GM23338 (cell line): Measurements from ENCODE around the gene KAZN.

Experiments
- CREB1 ChIP-seq: fragments of 250-450 bp; sonication (Bioruptor Pico); IDR thresholded peaks from 2 replicates; pipeline ENCODE4 v1.5.0; 2020; ENCODE audit warnings: low read depth, mild to moderate bottlenecking, moderate library complexity
- EZH2 ChIP-seq: fragments of 200-600 bp; sonication (generic); IDR thresholded peaks from one replicate; pipeline ENCODE4 v1.8.0; 2017; ENCODE audit warnings: antibody characterized with exemption, mild to moderate bottlenecking, low read depth; ENCODE audit not compliant: unreplicated experiment
- EZH2phosphoT487 ChIP-seq: fragments of 200-600 bp; sonication (generic); IDR thresholded peaks from one replicate; pipeline ENCODE4 v1.8.1; 2018; ENCODE audit warnings: antibody characterized with exemption; ENCODE audit not compliant: unreplicated experiment
- JUNB ChIP-seq: IDR thresholded peaks from one replicate; pipeline ENCODE4 v1.6.1; 2016; ENCODE audit warnings: antibody characterized with exemption; ENCODE audit not compliant: unreplicated experiment
- NANOG ChIP-seq: IDR thresholded peaks from 2 replicates; pipeline ENCODE4 v1.6.1; 2016; ENCODE audit warnings: antibody characterized with exemption, borderline replicate concordance
- POLR2AphosphoS5 ChIP-seq: IDR thresholded peaks from 2 replicates; pipeline ENCODE4 v1.6.1; 2016; ENCODE audit warnings: antibody characterized with exemption, low read depth
- STAT1 ChIP-seq: IDR thresholded peaks from one replicate; pipeline ENCODE4 v1.6.1; 2016; ENCODE audit warnings: antibody characterized with exemption; ENCODE audit not compliant: unreplicated experiment
- ZNF114 ChIP-seq: fragments of 250-450 bp; sonication (Bioruptor Pico); IDR thresholded peaks from 2 replicates; pipeline ENCODE4 v1.5.0; 2020; ENCODE audit warnings: mild to moderate bottlenecking, moderate library complexity
- TF ChIP-seq, protein P1 (sequence below), 2 experiments: fragments of 200-600 bp in 1 of 2; sonication (generic) in 1 of 2; conservative IDR thresholded peaks; 2 replicates each; pipeline versions ENCODE4 v1.5.1 to v1.6.1; 2016 to 2017; ENCODE audit warnings: antibody characterized with exemption in 2 of 2, low read depth in 2 of 2, mild to moderate bottlenecking in 2 of 2, moderate library complexity in 1 of 2
- TF ChIP-seq, protein P2 (sequence below): IDR thresholded peaks from one replicate; pipeline ENCODE4 v1.6.1; 2018; ENCODE audit warnings: antibody characterized with exemption; ENCODE audit not compliant: unreplicated experiment
- TF ChIP-seq, protein P3 (sequence below): IDR thresholded peaks from 2 replicates; pipeline ENCODE4 v1.6.1; 2016; ENCODE audit warnings: antibody characterized with exemption
- TF ChIP-seq, protein P4 (sequence below): fragments of 250-450 bp; sonication (Bioruptor Pico); IDR thresholded peaks from 2 replicates; pipeline ENCODE4 v1.5.0; 2020; ENCODE audit warnings: mild to moderate bottlenecking, moderate library complexity

DNA sequence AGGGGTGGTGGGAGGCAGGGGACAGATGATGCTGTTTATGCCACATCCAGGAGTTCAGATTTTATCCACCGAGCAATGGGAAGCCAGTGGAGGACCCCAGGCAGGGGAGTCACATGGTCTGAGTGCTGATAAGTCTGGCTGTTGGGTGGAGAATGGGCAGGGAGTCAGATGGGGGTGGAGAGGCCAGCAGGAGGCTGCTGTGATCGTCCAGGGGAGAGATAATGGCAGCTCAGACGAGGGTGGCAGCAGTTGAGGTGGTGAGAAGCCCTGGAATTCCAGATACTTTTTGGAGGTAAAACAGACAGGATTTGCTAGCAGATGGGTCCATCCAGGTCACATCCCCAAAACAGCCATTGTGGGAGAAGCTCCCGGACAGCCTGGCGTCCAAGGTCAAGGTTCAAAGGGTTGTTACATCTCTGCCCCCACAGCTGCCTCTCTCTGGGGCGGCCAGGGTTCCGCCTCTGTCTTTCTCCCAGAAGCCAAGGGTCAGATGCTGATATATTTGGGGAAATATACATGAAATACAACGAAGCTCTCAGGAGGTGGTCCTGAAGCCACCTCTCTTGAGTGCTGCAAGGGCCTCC is 303.0 kb downstream of the KAZN start:
- TF ChIP-seq CREB1 (no peak), EZH2 (no peak), JUNB (no peak), POLR2AphosphoS5 (no peak), STAT1 (no peak), NANOG (no peak), ZNF114 (no peak), EZH2phosphoT487 (no peak)
- TF ChIP-seq, protein P1, sequence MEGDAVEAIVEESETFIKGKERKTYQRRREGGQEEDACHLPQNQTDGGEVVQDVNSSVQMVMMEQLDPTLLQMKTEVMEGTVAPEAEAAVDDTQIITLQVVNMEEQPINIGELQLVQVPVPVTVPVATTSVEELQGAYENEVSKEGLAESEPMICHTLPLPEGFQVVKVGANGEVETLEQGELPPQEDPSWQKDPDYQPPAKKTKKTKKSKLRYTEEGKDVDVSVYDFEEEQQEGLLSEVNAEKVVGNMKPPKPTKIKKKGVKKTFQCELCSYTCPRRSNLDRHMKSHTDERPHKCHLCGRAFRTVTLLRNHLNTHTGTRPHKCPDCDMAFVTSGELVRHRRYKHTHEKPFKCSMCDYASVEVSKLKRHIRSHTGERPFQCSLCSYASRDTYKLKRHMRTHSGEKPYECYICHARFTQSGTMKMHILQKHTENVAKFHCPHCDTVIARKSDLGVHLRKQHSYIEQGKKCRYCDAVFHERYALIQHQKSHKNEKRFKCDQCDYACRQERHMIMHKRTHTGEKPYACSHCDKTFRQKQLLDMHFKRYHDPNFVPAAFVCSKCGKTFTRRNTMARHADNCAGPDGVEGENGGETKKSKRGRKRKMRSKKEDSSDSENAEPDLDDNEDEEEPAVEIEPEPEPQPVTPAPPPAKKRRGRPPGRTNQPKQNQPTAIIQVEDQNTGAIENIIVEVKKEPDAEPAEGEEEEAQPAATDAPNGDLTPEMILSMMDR (conservative IDR thresholded peaks at IDR 0.05; ENCODE audit: low read depth in 2 of 2) = no peak
- TF ChIP-seq, protein P2, sequence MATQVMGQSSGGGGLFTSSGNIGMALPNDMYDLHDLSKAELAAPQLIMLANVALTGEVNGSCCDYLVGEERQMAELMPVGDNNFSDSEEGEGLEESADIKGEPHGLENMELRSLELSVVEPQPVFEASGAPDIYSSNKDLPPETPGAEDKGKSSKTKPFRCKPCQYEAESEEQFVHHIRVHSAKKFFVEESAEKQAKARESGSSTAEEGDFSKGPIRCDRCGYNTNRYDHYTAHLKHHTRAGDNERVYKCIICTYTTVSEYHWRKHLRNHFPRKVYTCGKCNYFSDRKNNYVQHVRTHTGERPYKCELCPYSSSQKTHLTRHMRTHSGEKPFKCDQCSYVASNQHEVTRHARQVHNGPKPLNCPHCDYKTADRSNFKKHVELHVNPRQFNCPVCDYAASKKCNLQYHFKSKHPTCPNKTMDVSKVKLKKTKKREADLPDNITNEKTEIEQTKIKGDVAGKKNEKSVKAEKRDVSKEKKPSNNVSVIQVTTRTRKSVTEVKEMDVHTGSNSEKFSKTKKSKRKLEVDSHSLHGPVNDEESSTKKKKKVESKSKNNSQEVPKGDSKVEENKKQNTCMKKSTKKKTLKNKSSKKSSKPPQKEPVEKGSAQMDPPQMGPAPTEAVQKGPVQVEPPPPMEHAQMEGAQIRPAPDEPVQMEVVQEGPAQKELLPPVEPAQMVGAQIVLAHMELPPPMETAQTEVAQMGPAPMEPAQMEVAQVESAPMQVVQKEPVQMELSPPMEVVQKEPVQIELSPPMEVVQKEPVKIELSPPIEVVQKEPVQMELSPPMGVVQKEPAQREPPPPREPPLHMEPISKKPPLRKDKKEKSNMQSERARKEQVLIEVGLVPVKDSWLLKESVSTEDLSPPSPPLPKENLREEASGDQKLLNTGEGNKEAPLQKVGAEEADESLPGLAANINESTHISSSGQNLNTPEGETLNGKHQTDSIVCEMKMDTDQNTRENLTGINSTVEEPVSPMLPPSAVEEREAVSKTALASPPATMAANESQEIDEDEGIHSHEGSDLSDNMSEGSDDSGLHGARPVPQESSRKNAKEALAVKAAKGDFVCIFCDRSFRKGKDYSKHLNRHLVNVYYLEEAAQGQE = no peak
- TF ChIP-seq, protein P3, sequence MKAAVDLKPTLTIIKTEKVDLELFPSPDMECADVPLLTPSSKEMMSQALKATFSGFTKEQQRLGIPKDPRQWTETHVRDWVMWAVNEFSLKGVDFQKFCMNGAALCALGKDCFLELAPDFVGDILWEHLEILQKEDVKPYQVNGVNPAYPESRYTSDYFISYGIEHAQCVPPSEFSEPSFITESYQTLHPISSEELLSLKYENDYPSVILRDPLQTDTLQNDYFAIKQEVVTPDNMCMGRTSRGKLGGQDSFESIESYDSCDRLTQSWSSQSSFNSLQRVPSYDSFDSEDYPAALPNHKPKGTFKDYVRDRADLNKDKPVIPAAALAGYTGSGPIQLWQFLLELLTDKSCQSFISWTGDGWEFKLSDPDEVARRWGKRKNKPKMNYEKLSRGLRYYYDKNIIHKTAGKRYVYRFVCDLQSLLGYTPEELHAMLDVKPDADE = no peak
- TF ChIP-seq, protein P4, sequence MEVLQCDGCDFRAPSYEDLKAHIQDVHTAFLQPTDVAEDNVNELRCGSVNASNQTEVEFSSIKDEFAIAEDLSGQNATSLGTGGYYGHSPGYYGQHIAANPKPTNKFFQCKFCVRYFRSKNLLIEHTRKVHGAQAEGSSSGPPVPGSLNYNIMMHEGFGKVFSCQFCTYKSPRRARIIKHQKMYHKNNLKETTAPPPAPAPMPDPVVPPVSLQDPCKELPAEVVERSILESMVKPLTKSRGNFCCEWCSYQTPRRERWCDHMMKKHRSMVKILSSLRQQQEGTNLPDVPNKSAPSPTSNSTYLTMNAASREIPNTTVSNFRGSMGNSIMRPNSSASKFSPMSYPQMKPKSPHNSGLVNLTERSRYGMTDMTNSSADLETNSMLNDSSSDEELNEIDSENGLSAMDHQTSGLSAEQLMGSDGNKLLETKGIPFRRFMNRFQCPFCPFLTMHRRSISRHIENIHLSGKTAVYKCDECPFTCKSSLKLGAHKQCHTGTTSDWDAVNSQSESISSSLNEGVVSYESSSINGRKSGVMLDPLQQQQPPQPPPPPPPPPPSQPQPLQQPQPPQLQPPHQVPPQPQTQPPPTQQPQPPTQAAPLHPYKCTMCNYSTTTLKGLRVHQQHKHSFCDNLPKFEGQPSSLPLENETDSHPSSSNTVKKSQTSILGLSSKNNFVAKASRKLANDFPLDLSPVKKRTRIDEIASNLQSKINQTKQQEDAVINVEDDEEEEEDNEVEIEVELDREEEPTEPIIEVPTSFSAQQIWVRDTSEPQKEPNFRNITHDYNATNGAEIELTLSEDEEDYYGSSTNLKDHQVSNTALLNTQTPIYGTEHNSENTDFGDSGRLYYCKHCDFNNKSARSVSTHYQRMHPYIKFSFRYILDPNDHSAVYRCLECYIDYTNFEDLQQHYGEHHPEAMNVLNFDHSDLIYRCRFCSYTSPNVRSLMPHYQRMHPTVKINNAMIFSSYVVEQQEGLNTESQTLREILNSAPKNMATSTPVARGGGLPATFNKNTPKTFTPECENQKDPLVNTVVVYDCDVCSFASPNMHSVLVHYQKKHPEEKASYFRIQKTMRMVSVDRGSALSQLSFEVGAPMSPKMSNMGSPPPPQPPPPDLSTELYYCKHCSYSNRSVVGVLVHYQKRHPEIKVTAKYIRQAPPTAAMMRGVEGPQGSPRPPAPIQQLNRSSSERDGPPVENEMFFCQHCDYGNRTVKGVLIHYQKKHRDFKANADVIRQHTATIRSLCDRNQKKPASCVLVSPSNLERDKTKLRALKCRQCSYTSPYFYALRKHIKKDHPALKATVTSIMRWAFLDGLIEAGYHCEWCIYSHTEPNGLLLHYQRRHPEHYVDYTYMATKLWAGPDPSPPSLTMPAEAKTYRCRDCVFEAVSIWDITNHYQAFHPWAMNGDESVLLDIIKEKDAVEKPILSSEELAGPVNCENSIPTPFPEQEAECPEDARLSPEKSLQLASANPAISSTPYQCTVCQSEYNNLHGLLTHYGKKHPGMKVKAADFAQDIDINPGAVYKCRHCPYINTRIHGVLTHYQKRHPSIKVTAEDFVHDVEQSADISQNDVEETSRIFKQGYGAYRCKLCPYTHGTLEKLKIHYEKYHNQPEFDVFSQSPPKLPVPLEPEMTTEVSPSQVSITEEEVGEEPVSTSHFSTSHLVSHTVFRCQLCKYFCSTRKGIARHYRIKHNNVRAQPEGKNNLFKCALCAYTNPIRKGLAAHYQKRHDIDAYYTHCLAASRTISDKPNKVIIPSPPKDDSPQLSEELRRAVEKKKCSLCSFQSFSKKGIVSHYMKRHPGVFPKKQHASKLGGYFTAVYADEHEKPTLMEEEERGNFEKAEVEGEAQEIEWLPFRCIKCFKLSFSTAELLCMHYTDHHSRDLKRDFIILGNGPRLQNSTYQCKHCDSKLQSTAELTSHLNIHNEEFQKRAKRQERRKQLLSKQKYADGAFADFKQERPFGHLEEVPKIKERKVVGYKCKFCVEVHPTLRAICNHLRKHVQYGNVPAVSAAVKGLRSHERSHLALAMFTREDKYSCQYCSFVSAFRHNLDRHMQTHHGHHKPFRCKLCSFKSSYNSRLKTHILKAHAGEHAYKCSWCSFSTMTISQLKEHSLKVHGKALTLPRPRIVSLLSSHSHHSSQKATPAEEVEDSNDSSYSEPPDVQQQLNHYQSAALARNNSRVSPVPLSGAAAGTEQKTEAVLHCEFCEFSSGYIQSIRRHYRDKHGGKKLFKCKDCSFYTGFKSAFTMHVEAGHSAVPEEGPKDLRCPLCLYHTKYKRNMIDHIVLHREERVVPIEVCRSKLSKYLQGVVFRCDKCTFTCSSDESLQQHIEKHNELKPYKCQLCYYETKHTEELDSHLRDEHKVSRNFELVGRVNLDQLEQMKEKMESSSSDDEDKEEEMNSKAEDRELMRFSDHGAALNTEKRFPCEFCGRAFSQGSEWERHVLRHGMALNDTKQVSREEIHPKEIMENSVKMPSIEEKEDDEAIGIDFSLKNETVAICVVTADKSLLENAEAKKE (CRISPR knock-in tag) = no peak
